Tibial artery (tissue), 4 donors: ENCODE results near the gene C2orf66.

Source experiments
- DNase-seq, 2 donors: peaks; one replicate each; pipeline ENCODE4 v3.0.0-alpha.2; 2019
- H3K27ac ChIP-seq, 2 donors: fragments of 200-600 bp; sonication (generic) in 1 of 2; 1 replicate in 1 of 2; 2 replicates in 1 of 2; pipeline ENCODE4 v1.5.1; 2018 to 2019; ENCODE audit warnings: mild to moderate bottlenecking in 1 of 2
- H3K27me3 ChIP-seq, 2 donors: fragments of 200-600 bp; sonication (generic) in 1 of 2; one replicate each; pipeline versions ENCODE4 v1.5.1 to v1.6.0; 2016 to 2019
- H3K36me3 ChIP-seq, 3 donors: fragments of 200-600 bp; sonication (generic) in 2 of 3; one replicate each; pipeline ENCODE4 v1.5.1; 2016 to 2019; ENCODE audit warnings: mild to moderate bottlenecking in 2 of 3
- H3K4me1 ChIP-seq, 4 donors: fragments of 200-600 bp; sonication (generic) in 2 of 4; 1 replicate in 3 of 4; 2 replicates in 1 of 4; pipeline ENCODE4 v1.5.1; 2016 to 2019
- H3K4me3 ChIP-seq, 2 donors: fragments of 200-600 bp; sonication (generic) in 1 of 2; 1 replicate in 1 of 2; 2 replicates in 1 of 2; pipeline ENCODE4 v1.5.1; 2018 to 2019; ENCODE audit warnings: mild to moderate bottlenecking in 2 of 2
- H3K9me3 ChIP-seq, 3 donors: fragments of 200-600 bp; sonication (generic) in 1 of 3; one replicate each; pipeline ENCODE4 v1.5.1; 2016 to 2019
- intact Hi-C: fragments of 100-400 bp; cut with DNase I; formaldehyde crosslinking; loops from one replicate; pipeline ENCODE4 v1.15.0; 2023; ENCODE audit warnings: low total_unique reads
- TF ChIP-seq, protein P1 (sequence below), 2 experiments: fragments of 200-600 bp in 1 of 2; fragments of 450-650 bp in 1 of 2; IDR thresholded peaks; one replicate each; pipeline ENCODE4 v1.5.1; 2017 to 2019; ENCODE audit warnings: antibody characterized with exemption in 2 of 2, mild to moderate bottlenecking in 1 of 2, moderate library complexity in 1 of 2

C2orf66 gene

DNA sequence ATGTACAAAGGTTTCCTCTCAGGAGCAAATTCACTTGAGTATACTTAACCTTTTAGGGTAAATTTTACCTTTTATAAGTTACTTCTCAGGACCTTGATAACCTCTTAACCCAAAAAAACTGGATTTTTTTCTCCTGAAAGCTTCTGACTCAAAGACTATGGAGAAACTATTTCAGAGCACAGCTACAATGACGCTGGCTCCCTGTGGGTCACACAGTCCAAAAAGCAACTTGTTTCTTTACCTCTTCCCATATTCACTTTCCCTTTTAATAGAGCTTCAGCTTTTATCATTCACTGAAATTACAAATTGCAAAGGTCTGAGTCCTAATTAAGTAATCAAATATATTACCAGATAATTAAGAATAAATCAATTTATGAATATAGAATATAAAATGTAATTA, 42.1 kb downstream of the C2orf66 start:
- no peaks in the 10 kb centered on the region for H3K27me3 ChIP-seq
- TF ChIP-seq, protein P1, sequence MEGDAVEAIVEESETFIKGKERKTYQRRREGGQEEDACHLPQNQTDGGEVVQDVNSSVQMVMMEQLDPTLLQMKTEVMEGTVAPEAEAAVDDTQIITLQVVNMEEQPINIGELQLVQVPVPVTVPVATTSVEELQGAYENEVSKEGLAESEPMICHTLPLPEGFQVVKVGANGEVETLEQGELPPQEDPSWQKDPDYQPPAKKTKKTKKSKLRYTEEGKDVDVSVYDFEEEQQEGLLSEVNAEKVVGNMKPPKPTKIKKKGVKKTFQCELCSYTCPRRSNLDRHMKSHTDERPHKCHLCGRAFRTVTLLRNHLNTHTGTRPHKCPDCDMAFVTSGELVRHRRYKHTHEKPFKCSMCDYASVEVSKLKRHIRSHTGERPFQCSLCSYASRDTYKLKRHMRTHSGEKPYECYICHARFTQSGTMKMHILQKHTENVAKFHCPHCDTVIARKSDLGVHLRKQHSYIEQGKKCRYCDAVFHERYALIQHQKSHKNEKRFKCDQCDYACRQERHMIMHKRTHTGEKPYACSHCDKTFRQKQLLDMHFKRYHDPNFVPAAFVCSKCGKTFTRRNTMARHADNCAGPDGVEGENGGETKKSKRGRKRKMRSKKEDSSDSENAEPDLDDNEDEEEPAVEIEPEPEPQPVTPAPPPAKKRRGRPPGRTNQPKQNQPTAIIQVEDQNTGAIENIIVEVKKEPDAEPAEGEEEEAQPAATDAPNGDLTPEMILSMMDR (IDR thresholded peaks at IDR 0.05): no peak
- no peak overlapping the region for H3K4me3 ChIP-seq
- H3K4me1 ChIP-seq: no peaks in the 10 kb centered on the region
- no peak for DNase-seq
- no peak overlapping the region for H3K27ac ChIP-seq
- intact Hi-C loops: no loop called here
- peaks cover 52 to 79% (median 58%) of the 10 kb centered on the region in 3 donors for H3K36me3 ChIP-seq
- no peaks in the 10 kb centered on the region for H3K9me3 ChIP-seq

DNA sequence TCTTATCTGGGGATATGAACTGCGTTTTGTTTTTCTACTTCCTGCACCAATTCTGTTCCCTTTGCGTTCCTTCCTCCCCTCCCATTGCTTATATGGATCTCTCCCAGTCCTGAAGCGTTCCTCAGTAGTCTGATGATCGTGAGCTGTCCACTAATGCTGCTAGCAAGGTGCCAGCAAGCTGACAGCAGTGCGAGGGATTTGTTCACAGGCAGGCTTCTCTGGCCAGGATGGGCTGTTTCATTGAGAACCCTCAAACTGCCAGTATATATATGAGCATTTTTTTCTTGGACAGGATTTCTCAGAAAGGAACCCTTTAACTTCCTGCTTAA, 49.8 kb downstream of the C2orf66 start:
- TF ChIP-seq, protein P1 (IDR thresholded peaks at IDR 0.05): no peak
- Histone ChIP-seq H3K27me3 (no peaks in the 10 kb centered on the region), H3K9me3 (no peaks in the 10 kb centered on the region), H3K4me3 (no peak overlapping the region), H3K36me3 (peaks cover 0 to 20% (median 7%) of the 10 kb centered on the region in 3 donors), H3K4me1 (no peaks in the 10 kb centered on the region), H3K27ac (no peak overlapping the region)
- intact Hi-C loops: no loop called here
- DNase-seq: no peak

DNA sequence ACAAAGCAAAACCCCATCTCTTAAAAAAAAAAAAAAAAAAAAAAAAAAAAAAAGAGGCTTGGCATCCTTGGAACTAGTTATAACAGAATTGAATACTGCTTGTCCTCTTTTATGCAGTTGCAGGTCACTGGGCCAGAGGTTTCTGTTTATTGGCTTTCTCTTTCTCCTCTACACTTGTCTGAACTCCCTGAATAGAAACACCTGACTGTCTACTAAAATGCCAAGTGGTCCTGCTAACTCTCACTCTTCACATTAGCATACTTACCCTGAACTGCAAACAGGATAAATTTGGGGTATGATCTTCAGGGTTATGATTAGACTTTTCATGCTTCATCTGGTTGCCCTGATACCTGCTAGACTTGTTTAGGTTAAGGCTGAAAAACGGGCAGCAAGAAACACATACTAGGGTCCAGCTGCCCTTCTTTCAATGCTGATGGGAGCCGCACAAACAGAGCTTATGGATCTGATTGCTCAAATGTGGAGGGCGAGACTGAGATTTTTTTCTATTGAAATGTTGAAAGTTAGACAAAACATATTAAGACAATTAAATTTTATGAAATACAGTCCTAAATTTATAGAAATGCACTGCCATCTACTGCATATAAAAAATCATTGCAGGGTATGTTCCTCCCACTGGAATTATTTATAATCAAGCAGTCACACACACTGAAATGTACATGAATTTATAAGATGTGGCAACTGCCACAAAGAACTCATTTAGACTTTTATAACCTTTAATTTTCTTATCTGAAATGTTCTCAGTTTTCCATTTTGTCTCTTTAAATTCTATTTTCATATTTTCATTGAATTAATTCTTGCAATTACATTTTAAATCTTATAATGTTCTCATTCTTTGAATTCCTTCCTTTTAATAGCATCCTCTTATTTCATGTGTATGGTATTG, 50.4 kb downstream of the C2orf66 start:
- intact Hi-C loops: no loop called here
- Histone ChIP-seq H3K27ac (no peak overlapping the region), H3K4me1 (no peaks in the 10 kb centered on the region), H3K27me3 (no peaks in the 10 kb centered on the region), H3K36me3 (peaks cover 0 to 14% (median under 1%) of the 10 kb centered on the region in 3 donors), H3K4me3 (no peak overlapping the region), H3K9me3 (no peaks in the 10 kb centered on the region)
- TF ChIP-seq, protein P1 (IDR thresholded peaks at IDR 0.05): peak; percentile 15 to 25
- DNase-seq: no peak
